HCT116 (cell line): Measurements from ENCODE around the gene AUTS2.

Experiments used
- EGR1 ChIP-seq: IDR thresholded peaks from 2 replicates; pipeline ENCODE4 v1.6.1; 2012; ENCODE audit warnings: low read depth
- EZH2phosphoT487 ChIP-seq: fragments of 200-600 bp; IDR thresholded peaks from 2 replicates; pipeline ENCODE4 v1.6.1; 2018; ENCODE audit warnings: antibody characterized with exemption, borderline replicate concordance
- POLR2A ChIP-seq: IDR thresholded peaks from 2 replicates; pipeline ENCODE4 v1.7.0; 2011; ENCODE audit warnings: borderline replicate concordance; ENCODE audit not compliant: insufficient read depth, insufficient read length; ENCODE audit errors: extremely low read depth
- POLR2AphosphoS5 ChIP-seq: IDR thresholded peaks from 2 replicates; pipeline ENCODE4 v1.6.1; 2011; ENCODE audit warnings: mild to moderate bottlenecking, low read depth, low read length, moderate library complexity
- SIN3A ChIP-seq: IDR thresholded peaks from 2 replicates; pipeline ENCODE4 v1.6.1; 2012; ENCODE audit warnings: low read depth
- ZNF274 ChIP-seq: fragments of 200-500 bp; sonication (Bioruptor generic); IDR thresholded peaks from 2 replicates; pipeline ENCODE4 v1.6.1; 2014; ENCODE audit warnings: mild to moderate bottlenecking, low read depth, low read length, inconsistent platforms
- TF ChIP-seq, protein P1 (sequence below), 3 experiments: fragments of 200-600 bp in 1 of 3; sonication (generic) in 1 of 3; IDR thresholded peaks in 2 of 3; conservative IDR thresholded peaks in 1 of 3; 2 replicates each; pipeline ENCODE4 v1.5.1; 2012 to 2017; ENCODE audit warnings: low read depth in 2 of 3, low read length in 2 of 3, antibody characterized with exemption in 1 of 3, borderline replicate concordance in 1 of 3, control low read depth in 1 of 3, mild to moderate bottlenecking in 1 of 3, mixed read lengths in 1 of 3, mixed run types in 1 of 3, moderate library complexity in 1 of 3; ENCODE audit not compliant: insufficient read depth in 1 of 3

- TF ChIP-seq SIN3A, result no peak
- TF ChIP-seq, protein P1, sequence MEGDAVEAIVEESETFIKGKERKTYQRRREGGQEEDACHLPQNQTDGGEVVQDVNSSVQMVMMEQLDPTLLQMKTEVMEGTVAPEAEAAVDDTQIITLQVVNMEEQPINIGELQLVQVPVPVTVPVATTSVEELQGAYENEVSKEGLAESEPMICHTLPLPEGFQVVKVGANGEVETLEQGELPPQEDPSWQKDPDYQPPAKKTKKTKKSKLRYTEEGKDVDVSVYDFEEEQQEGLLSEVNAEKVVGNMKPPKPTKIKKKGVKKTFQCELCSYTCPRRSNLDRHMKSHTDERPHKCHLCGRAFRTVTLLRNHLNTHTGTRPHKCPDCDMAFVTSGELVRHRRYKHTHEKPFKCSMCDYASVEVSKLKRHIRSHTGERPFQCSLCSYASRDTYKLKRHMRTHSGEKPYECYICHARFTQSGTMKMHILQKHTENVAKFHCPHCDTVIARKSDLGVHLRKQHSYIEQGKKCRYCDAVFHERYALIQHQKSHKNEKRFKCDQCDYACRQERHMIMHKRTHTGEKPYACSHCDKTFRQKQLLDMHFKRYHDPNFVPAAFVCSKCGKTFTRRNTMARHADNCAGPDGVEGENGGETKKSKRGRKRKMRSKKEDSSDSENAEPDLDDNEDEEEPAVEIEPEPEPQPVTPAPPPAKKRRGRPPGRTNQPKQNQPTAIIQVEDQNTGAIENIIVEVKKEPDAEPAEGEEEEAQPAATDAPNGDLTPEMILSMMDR (IDR thresholded peaks at IDR 0.05 in 2 of 3, conservative IDR thresholded peaks at IDR 0.05 in 1 of 3; ENCODE audit: borderline replicate concordance in 1 of 3, insufficient read depth in 1 of 3, low read depth in 2 of 3, low read length in 2 of 3), result no peak
- no peak for TF ChIP-seq ZNF274
- TF ChIP-seq EZH2phosphoT487, result no peak
- no peak for TF ChIP-seq POLR2A
- no peak for TF ChIP-seq POLR2AphosphoS5
- TF ChIP-seq EGR1, result no peak
These were observed 1062.0 kb downstream of the AUTS2 start for GRCh38 chr7:70660154-70660818.
